Activated CD4-positive, alpha-beta T cell treated with anti-CD3 and anti-CD28 coated beads, Interleukin-2, Interleukin-4, amounts not matched to agents 100 ng/mL and 50 ng/mL, durations not matched to agents 16 hours and 8 hours (primary cell): ENCODE results near the gene MED29.
A peak's percentile ranks its signal among the peaks of the same experiment; 100 is the strongest.

Experiments
- DNase-seq: peaks from one replicate; pipeline ENCODE4 v3.0.0-alpha.2; 2020; ENCODE audit warnings: low spot score

The MED29 gene

DNA sequence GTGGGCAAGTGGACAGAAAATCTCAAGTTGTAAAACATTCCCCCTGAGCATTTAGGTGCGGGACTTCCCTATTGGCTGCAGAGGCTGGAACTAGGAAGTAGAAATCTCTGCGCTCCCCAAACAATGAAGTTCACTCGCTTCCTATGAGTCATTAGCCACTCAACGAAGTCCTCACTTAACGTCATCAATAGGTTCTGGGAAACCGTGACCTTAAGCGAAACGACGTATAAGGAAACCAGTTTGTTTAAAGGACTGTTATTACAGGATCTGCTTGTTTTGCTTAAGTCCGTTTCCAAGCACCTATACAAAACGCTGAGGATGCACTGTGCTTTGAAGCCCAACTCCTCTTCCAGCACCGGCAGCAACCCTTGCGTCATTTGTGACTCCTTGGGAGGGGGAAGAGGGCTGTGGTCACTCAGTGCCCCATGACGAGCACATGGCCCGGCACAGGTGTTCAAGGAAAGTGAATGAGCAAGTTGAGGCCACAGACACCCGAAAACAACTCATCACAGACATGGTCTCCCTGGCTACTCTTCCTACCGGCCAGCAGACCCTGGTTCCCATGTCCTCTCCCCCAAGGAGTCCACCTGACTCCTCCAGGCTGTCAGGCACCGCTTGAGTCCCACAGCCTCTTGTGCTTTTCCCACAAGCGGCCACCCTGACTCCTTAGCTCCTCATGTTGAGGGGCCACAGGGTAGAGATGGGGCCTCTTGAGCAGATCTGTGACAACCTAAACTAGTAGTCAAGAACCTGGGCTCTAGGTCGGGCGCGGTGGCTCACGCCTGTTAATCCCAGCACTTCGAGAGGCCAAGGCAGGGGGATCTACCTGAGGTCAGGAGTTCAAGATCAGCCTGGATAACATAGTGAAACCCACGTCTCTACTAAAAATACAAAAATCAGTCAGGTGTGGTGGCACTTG, 39.8 kb downstream of the MED29 start:
- peak; percentile 91 for DNase-seq

- DNase-seq = no peak
Observed at GRCh38 chr19:39432677-39433025, 41.5 kb downstream of the MED29 start.

- no peak for DNase-seq
Observed at GRCh38 chr19:39433480-39434079, 42.4 kb downstream of the MED29 start.

GRCh38 chr19:39434123-39435076, 43.2 kb downstream of the MED29 start:
- DNase-seq = no peak

DNA sequence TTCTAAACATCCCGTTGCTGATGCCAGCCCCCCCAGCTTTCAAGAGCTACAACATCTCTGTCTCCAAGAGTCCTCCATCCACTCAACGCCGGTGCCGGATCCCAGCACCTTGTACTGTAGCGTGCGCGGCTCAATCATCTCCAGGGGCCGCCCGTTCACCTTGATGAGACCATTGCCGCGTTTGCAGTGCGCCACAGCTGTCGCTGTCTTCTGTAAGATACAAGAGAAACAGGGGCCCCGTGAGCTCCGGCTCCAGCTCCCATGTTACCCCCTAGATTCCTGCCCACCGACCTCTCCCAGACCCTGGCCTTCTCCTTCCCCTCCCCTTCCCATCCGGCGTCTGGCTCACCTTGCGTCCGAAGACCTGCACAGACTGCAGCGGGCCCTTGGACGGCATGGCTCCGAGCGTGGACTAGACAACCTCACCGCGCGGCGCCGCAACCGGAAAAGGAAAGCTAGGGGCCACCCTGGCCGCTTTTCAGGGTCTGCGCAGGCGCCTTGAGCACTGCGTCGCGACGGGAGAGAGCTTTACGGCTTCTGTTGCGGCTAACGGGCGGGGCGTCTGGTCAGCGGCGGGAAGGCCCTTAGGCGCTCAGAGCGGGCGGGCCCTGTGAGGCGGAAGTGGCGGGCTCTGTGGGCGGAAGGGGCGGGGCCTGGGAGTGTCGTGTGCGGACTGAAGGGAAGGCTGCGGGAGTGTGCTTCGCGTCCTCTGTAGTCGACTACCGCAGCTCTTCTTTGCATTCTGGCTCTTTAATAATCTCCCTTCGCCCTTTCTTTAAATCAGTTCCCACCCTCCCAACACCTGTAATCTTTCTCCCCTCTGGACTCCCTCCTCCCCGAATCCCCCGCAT, 44.5 kb downstream of the MED29 start, which contains the start of gene RPS16:
TSS of gene RPS16 (minus strand) at position 451 of the 851 bp plus-strand sequence. CDS start at position 397, 54 bp downstream.
- peak; percentile 99 for DNase-seq

DNA sequence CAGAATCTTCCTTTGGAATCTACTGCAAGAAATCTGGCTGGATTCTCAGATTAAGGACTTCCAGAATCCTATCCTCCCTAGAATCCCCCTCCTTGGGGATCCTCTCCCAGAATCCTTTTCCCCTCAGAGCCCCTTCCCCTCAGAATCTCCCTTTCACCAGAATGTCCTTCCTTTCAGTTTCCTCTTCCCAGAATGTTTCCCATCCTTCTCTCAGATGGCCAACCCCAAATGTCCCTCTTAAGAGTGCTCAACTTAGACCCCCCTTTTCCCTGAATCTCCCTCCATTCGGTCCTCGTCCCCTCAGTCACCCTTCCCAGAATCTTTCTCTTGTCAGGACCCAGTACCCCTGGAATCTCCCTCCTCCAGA, 45.2 kb downstream of the MED29 start:
- no peak for DNase-seq

DNA sequence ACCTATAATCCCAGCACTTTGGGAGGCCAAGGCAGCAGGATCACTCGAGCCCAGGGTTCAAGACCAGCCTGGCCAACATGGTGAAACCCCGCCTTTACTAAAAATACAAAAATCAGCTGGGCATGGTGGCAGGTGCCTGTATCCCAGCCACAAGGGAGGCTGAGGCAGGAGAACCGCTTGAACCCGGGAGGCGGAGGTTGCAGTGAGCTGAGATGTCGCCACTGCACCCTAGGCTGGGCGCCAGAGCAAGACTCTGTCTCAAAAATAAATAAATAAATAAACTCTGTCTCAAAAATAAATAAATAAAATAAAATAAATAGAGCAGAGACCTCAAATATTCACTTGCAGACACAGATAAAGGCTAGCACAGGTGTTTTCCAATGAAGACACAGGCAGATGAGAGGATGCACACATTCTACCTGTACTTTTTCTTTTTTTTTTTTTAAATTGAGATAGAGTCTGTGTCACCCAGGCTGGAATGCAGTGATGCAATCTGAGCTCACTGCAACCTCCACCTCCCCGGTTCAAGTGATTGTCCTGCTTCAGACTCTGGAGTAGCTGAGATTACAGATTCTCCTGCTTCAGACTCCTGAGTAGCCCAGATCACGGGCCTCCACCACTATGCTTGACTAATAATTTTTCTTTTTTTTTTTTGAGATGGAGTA, 47.2 kb downstream of the MED29 start:
- no peak for DNase-seq

GRCh38 chr19:39444598-39445195, 53.5 kb downstream of the MED29 start:
- no peak for DNase-seq

GRCh38 chr19:39445196-39446111, 54.3 kb downstream of the MED29 start, which contains the start of gene SUPT5H:
SUPT5H (plus strand) TSS chr19:39445582; CDS start chr19:39445891, 309 bp downstream.
- DNase-seq = peak; percentile 99

DNA sequence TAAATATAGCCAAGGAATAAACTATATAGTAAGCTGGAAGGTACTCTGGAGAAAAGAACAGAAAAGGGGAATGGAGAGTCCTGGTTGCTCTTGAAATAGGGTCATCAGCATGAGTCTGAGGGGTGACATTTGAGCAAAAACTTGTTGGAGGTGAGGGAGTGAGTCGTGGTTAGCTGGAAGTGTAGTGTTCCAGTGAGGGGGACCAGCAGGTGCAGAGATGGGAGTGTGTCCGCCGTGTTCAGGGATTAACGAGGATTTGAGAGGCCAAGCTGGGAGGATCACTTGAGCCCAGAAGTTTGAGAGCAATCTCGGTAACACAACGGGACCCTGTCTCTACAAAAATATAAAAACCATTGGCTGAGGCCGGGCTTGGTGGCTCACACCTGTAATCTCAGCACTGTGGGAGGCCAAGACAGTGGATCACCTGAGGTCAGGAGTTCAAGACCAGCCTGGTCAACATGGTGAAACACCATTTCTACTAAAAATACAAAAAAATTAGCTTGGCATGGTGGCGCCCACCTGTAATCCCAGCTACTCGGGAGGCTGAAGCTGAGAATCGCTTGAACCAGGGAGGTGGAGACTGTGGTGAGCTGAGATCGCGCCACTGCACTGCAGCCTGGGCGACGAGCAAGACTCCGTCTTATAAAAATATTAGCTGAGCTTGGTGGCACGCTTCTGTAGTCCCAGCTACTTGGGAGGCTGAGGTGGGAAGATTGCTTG, 55.3 kb downstream of the MED29 start:
- DNase-seq = no peak

- DNase-seq = peak; percentile 39
Observed at GRCh38 chr19:39448271-39448670, 57.1 kb downstream of the MED29 start.

GRCh38 chr19:39449116-39449797, 58.1 kb downstream of the MED29 start:
- no peak for DNase-seq
